IPS-20b (cell line): ENCODE measurements around the gene VPREB3.

Source experiments
- H3K27ac ChIP-seq: one replicate; pipeline ENCODE4 v1.5.1; 2013; ENCODE audit warnings: low read length
- H3K27me3 ChIP-seq: 2 replicates; pipeline ENCODE4 v1.6.1; 2013; ENCODE audit warnings: mild to moderate bottlenecking, low read length, inconsistent platforms; ENCODE audit not compliant: insufficient read depth
- H3K36me3 ChIP-seq: 2 replicates; pipeline ENCODE4 v1.6.1; 2013; ENCODE audit warnings: low read depth, mild to moderate bottlenecking, inconsistent platforms, low read length, moderate library complexity; ENCODE audit not compliant: insufficient read depth
- H3K4me1 ChIP-seq: 2 replicates; pipeline ENCODE4 v1.6.1; 2013; ENCODE audit warnings: mild to moderate bottlenecking, control low read depth, inconsistent platforms, low read length, moderate library complexity; ENCODE audit not compliant: insufficient read depth
- H3K4me3 ChIP-seq: 2 replicates; pipeline ENCODE4 v1.5.1; 2013; ENCODE audit warnings: mild to moderate bottlenecking, low read length, inconsistent platforms
- H3K9ac ChIP-seq: 2 replicates; pipeline ENCODE4 v1.6.1; 2013; ENCODE audit warnings: low read depth, mild to moderate bottlenecking, inconsistent platforms, low read length, moderate library complexity
- H3K9me3 ChIP-seq: 2 replicates; pipeline ENCODE4 v1.6.1; 2013; ENCODE audit warnings: mild to moderate bottlenecking, low read depth, low read length, inconsistent platforms; ENCODE audit not compliant: insufficient read depth

Gene VPREB3

GRCh38 chr22:23772649-23773473 is 18.6 kb upstream of the VPREB3 start, which contains the start of gene MMP11:
Gene MMP11, plus strand, starts transcription at chr22:23772849. Its CDS starts 22 bp downstream, at chr22:23772871.
- H3K27ac ChIP-seq = no peak within 1 kb of the TSS
- peak within 1 kb of the TSS; percentile 67 for H3K4me3 ChIP-seq

GRCh38 chr22:23772315-23772648 is 18.1 kb upstream of the VPREB3 start:
- H3K9ac ChIP-seq = peak overlapping the region; percentile 56; the same call in 1 of the 2 replicates
- no peak overlapping the region for H3K27ac ChIP-seq

More at GRCh38 chr22:23772649-23773473, 18.6 kb upstream of the VPREB3 start, which contains the start of gene MMP11:
- Histone ChIP-seq H3K9me3 (no peaks in the 10 kb centered on the region), H3K4me1 (peaks cover 6% of the 10 kb centered on the region; the same call in 1 of the 2 replicates), H3K27me3 (peaks cover 48% of the 10 kb centered on the region), H3K9ac (peak within 1 kb of the TSS; percentile 56; the same call in 1 of the 2 replicates), H3K36me3 (no peaks in the 10 kb centered on the region)

GRCh38 chr22:23769321-23769965 is 15.2 kb upstream of the VPREB3 start:
- Histone ChIP-seq H3K27ac (no peak overlapping the region), H3K4me3 (no peak overlapping the region), H3K27me3 (peaks cover 32% of the 10 kb centered on the region), H3K4me1 (peaks cover 6% of the 10 kb centered on the region; the same call in 1 of the 2 replicates), H3K36me3 (peaks cover 12% of the 10 kb centered on the region), H3K9ac (no peak overlapping the region), H3K9me3 (no peaks in the 10 kb centered on the region)

More at GRCh38 chr22:23772315-23772648, 18.1 kb upstream of the VPREB3 start:
- H3K4me1 ChIP-seq = peaks cover 6% of the 10 kb centered on the region; the same call in 1 of the 2 replicates
- no peaks in the 10 kb centered on the region for H3K36me3 ChIP-seq
- H3K9me3 ChIP-seq = no peaks in the 10 kb centered on the region
- H3K4me3 ChIP-seq = peak overlapping the region; percentile 64
- H3K27me3 ChIP-seq = peaks cover 48% of the 10 kb centered on the region

GRCh38 chr22:23767673-23768548 is 13.7 kb upstream of the VPREB3 start, which contains the start of gene CHCHD10:
Gene CHCHD10, minus strand, starts transcription at chr22:23767972. Its CDS starts 98 bp downstream, at chr22:23767874.
- H3K4me3 ChIP-seq = peak within 1 kb of the TSS; percentile 73
- peaks cover 12% of the 10 kb centered on the region for H3K36me3 ChIP-seq
- H3K9me3 ChIP-seq = no peaks in the 10 kb centered on the region
- peaks cover 17% of the 10 kb centered on the region for H3K27me3 ChIP-seq
- H3K27ac ChIP-seq = no peak within 1 kb of the TSS
- H3K4me1 ChIP-seq = peaks cover 12% of the 10 kb centered on the region; the same call in 1 of the 2 replicates
- peak within 1 kb of the TSS; percentile 67; the same call in 1 of the 2 replicates for H3K9ac ChIP-seq

- Histone ChIP-seq H3K36me3 (peaks cover 12% of the 10 kb centered on the region), H3K4me3 (peak overlapping the region; percentile 73), H3K27ac (no peak overlapping the region), H3K4me1 (peaks cover 11% of the 10 kb centered on the region; the same call in 1 of the 2 replicates), H3K9ac (peak overlapping the region; percentile 67; the same call in 1 of the 2 replicates), H3K9me3 (no peaks in the 10 kb centered on the region), H3K27me3 (peaks cover 16% of the 10 kb centered on the region)
Observed at GRCh38 chr22:23767303-23767672, 13.1 kb upstream of the VPREB3 start.

- Histone ChIP-seq H3K9ac (no peak overlapping the region), H3K27me3 (peaks cover 16% of the 10 kb centered on the region), H3K4me3 (no peak overlapping the region), H3K4me1 (peaks cover 10% of the 10 kb centered on the region; the same call in 1 of the 2 replicates), H3K36me3 (peaks cover 12% of the 10 kb centered on the region), H3K27ac (no peak overlapping the region), H3K9me3 (no peaks in the 10 kb centered on the region)
Observed at GRCh38 chr22:23764899-23765881, 11.0 kb upstream of the VPREB3 start.

- H3K4me3 ChIP-seq = 0 out of 2 replicates have a peak overlapping the region, but pooled peaks have one; percentile 37
- H3K9ac ChIP-seq = peak overlapping the region; percentile 52; the same call in 1 of the 2 replicates
- H3K36me3 ChIP-seq = peaks cover 12% of the 10 kb centered on the region
- H3K27ac ChIP-seq = no peak overlapping the region
- no peaks in the 10 kb centered on the region for H3K9me3 ChIP-seq
- H3K4me1 ChIP-seq = peaks cover 10% of the 10 kb centered on the region; the same call in 1 of the 2 replicates
- H3K27me3 ChIP-seq = peaks cover 6% of the 10 kb centered on the region
Observed at GRCh38 chr22:23763954-23764353, 9.7 kb upstream of the VPREB3 start.

- Histone ChIP-seq H3K4me1 (peaks cover 10% of the 10 kb centered on the region; the same call in 1 of the 2 replicates), H3K27me3 (peaks cover 2% of the 10 kb centered on the region; the same call in 1 of the 2 replicates), H3K27ac (no peak overlapping the region), H3K4me3 (peak overlapping the region; percentile 37; the same call in 1 of the 2 replicates), H3K36me3 (peaks cover 12% of the 10 kb centered on the region), H3K9me3 (no peaks in the 10 kb centered on the region), H3K9ac (peak overlapping the region; percentile 52; the same call in 1 of the 2 replicates)
Observed at GRCh38 chr22:23763579-23763945, 9.3 kb upstream of the VPREB3 start.

GRCh38 chr22:23762842-23763578 is 8.8 kb upstream of the VPREB3 start, which contains the start of gene C22orf15:
Gene C22orf15, plus strand, starts transcription at chr22:23762990. Its CDS starts 317 bp downstream, at chr22:23763307.
- Histone ChIP-seq H3K9me3 (no peaks in the 10 kb centered on the region), H3K36me3 (peaks cover 12% of the 10 kb centered on the region), H3K27me3 (no peaks in the 10 kb centered on the region), H3K9ac (peak within 1 kb of the TSS; percentile 52; the same call in 1 of the 2 replicates), H3K4me3 (peak within 1 kb of the TSS; percentile 37; the same call in 1 of the 2 replicates), H3K4me1 (peaks cover 10% of the 10 kb centered on the region; the same call in 1 of the 2 replicates), H3K27ac (no peak within 1 kb of the TSS)
